Caco-2 (cell line): ENCODE measurements around the gene TMED4. TPM values are rescaled to one million over a fixed set of nuclear protein-coding genes. Genes with fewer than 3 reads are reported as not detected.
A peak's percentile ranks its signal among the peaks of the same experiment; 100 is the strongest.

Source experiments
- BruUV-seq: library from RNA; stranded (reverse); fragments of 400-500 nt; replicated peaks from 2 replicates; lab custom pipeline; 2021; lab: Mats Ljungman, UMichigan
- CTCF ChIA-PET: fragments of 300-600 bp; sonication (Branson Sonifier 250); formaldehyde crosslinking; loops from one replicate; lab custom pipeline; 2022; ENCODE audit warnings: antibody characterized with exemption; lab: Charles Lee
- POLR2A ChIA-PET: fragments of 300-600 bp; sonication (Branson Sonifier 250); formaldehyde crosslinking; loops from one replicate; lab custom pipeline; 2022; ENCODE audit warnings: antibody characterized with exemption; lab: Charles Lee
- DNase-seq, 2 experiments: peaks; one replicate each; pipeline versions ENCODE4 v3.0.0 to v3.0.0-alpha.2; 2020 to 2022
- H3K27me3 ChIP-seq: replicated peaks from 2 replicates; pipeline ENCODE4 v1.6.0; 2011; ENCODE audit warnings: low read length; ENCODE audit not compliant: control insufficient read depth, insufficient read depth
- H3K36me3 ChIP-seq: 2 replicates; pipeline ENCODE4 v1.5.1; 2011; ENCODE audit warnings: low read length; ENCODE audit not compliant: control insufficient read depth, insufficient read depth
- H3K4me1 ChIP-seq: fragments of 250-450 bp; sonication (Bioruptor Pico); 2 replicates; pipeline ENCODE4 v1.5.1; 2020; ENCODE audit warnings: mild to moderate bottlenecking
- H3K4me3 ChIP-seq: 2 replicates; pipeline ENCODE4 v1.5.1; 2011; ENCODE audit warnings: low read depth, mild to moderate bottlenecking, control low read depth, low read length
- H3K9me3 ChIP-seq: fragments of 250-450 bp; sonication (Bioruptor Pico); 2 replicates; pipeline ENCODE4 v1.5.1; 2020; ENCODE audit warnings: mild to moderate bottlenecking, moderate library complexity
- H3K27ac Mint-ChIP-seq: one replicate; pipeline ENCODE4 v1.8.0; 2022; ENCODE audit warnings: mixed read lengths; ENCODE audit not compliant: unreplicated experiment
- H3K27me3 Mint-ChIP-seq: one replicate; pipeline ENCODE4 v1.8.0; 2022; ENCODE audit warnings: mixed read lengths; ENCODE audit not compliant: insufficient read depth, unreplicated experiment
- H3K36me3 Mint-ChIP-seq: one replicate; pipeline ENCODE4 v1.8.0; 2022; ENCODE audit warnings: mild to moderate bottlenecking, mixed read lengths; ENCODE audit not compliant: insufficient read depth, unreplicated experiment
- H3K4me1 Mint-ChIP-seq: one replicate; pipeline ENCODE4 v1.8.0; 2022; ENCODE audit warnings: low read depth, mixed read lengths; ENCODE audit not compliant: unreplicated experiment
- H3K4me3 Mint-ChIP-seq: one replicate; pipeline ENCODE4 v1.8.0; 2022; ENCODE audit warnings: mild to moderate bottlenecking, moderate library complexity, mixed read lengths; ENCODE audit not compliant: unreplicated experiment
- H3K9me3 Mint-ChIP-seq: one replicate; pipeline ENCODE4 v1.8.0; 2022; ENCODE audit warnings: mixed read lengths; ENCODE audit not compliant: unreplicated experiment
- intact Hi-C: fragments of 100-400 bp; cut with micrococcal nuclease; formaldehyde crosslinking; loops from one replicate; pipeline ENCODE4 v1.10.0; 2022; ENCODE audit not compliant: unreplicated experiment
- total RNA-seq: library from RNA; stranded (reverse); gene quantifications from 2 replicates; pipeline ENCODE4 v1.2.3, GENCODE V29; 2022
- TF ChIP-seq, protein P1 (sequence below), 2 experiments: fragments of 200-600 bp in 1 of 2; IDR thresholded peaks; 1 replicate in 1 of 2; 2 replicates in 1 of 2; pipeline versions ENCODE4 v1.5.1 to v1.8.0; 2011 to 2022; ENCODE audit warnings: antibody characterized with exemption in 1 of 2, control low read depth in 1 of 2, inconsistent platforms in 1 of 2, low read depth in 1 of 2, low read length in 1 of 2, mild to moderate bottlenecking in 1 of 2, moderate library complexity in 1 of 2; ENCODE audit not compliant: insufficient read depth in 1 of 2, severe bottlenecking in 1 of 2, unreplicated experiment in 1 of 2

TMED4 gene
- total RNA-seq, 1 experiment from 2014 or later = 96.6 TPM

DNA sequence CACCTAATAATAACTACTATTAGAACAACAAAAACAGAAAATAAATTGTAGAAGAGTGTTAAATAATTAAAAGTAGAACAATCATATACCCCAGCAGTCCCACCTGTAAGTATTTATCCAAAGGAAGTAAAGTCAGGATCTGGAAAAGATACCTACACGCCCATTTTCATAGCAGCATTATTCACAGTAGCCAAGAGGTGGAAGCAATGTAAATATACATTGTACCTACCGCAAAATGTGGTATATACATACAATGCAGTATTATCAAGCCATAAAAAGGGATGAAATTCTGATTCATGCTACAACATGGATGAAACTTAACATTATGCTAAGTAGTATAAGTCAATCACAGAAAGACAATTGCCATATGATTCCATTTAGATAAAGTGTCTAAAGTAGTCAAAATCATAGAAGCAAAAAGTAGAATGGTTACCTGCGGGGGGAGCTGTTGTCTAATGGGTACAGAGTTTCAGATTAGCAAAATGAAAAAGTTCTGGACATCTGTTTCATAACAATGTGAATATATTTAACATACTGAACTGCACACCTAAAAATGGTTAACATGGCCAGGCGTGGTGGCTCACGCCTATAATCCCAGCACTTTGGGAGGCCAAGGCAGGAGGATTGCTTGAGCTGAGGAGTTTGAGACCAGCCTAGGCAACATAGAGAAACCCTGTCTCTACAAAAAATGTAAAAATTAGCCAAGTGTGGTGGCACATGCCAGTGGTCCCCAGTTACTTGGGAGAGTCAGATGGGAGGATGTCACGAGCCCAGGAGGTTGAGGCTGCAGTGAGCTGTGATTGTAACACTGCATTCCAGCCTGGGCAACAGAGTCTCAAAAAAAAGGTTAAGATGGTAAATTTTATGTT lies 6.0 kb upstream of the TMED4 start:
- H3K4me3 Mint-ChIP-seq = no peak overlapping the region

DNA sequence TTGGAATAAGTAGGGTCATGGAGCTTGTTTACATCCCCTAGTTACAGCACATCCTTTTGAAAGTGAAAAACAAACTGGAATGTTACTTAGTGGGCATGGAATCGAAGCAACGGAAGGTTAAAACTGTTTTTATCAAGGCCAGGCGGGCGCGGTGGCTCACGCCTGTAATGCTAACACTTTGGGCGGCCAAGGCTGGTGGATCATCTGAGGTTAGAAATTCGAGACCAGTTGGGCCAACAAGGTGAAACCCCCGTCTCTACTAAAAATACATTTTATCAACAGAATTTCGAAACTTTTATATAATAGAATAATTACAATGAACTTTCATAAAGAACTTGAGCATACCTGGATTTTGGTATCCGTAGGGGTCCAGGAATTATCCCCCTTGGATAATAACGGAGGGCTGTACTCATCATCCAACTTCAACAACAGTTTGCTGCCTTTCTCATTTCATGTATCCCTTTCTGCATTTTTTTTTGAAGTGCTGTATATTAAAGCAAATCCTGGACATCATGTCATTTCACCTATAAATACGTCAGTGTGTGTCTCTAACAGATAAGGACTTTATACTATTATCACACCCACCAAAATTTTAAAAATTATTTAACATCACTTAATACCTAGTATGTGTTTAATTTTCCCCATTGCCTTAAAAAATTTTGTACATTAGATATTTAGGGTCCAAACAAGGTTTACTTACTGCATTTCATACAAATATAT lies 1.3 kb upstream of the TMED4 start:
- Histone ChIP-seq H3K4me3 (peak overlapping the region; percentile 37), H3K4me1 (peaks cover 13% of the 10 kb centered on the region), H3K27me3 (no peaks in the 10 kb centered on the region), H3K9me3 (no peaks in the 10 kb centered on the region), H3K36me3 (no peaks in the 10 kb centered on the region)
- CTCF ChIA-PET = no interaction called here
- Mint-ChIP-seq H3K27me3 (no peaks in the 10 kb centered on the region), H3K4me3 (peak overlapping the region; percentile 86), H3K36me3 (peaks cover 46% of the 10 kb centered on the region), H3K4me1 (peaks cover 10% of the 10 kb centered on the region), H3K27ac (peak overlapping the region; percentile 96), H3K9me3 (no peaks in the 10 kb centered on the region)
- POLR2A ChIA-PET = interaction anchor here (0.9 to 2.1 kb wide), 5 partner anchors 9 to 215 kb away, joined by 3 to 26 read pairs (median 7); partner anchors contain the start of genes DDX56 and OGDH
- intact Hi-C loops = loop anchor here (2.0 to 10.0 kb wide), 3 partner anchors 164 to 401 kb away; partner anchors contain the start of genes H2AZ2 and ZMIZ2
- DNase-seq = no peak
- BruUV-seq = no TSS peak
- TF ChIP-seq, protein P1, sequence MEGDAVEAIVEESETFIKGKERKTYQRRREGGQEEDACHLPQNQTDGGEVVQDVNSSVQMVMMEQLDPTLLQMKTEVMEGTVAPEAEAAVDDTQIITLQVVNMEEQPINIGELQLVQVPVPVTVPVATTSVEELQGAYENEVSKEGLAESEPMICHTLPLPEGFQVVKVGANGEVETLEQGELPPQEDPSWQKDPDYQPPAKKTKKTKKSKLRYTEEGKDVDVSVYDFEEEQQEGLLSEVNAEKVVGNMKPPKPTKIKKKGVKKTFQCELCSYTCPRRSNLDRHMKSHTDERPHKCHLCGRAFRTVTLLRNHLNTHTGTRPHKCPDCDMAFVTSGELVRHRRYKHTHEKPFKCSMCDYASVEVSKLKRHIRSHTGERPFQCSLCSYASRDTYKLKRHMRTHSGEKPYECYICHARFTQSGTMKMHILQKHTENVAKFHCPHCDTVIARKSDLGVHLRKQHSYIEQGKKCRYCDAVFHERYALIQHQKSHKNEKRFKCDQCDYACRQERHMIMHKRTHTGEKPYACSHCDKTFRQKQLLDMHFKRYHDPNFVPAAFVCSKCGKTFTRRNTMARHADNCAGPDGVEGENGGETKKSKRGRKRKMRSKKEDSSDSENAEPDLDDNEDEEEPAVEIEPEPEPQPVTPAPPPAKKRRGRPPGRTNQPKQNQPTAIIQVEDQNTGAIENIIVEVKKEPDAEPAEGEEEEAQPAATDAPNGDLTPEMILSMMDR (IDR thresholded peaks at IDR 0.05; ENCODE audit: insufficient read depth in 1 of 2, low read depth in 1 of 2, low read length in 1 of 2, severe bottlenecking in 1 of 2, unreplicated experiment in 1 of 2) = no peak

More for the DNA sequence above, 6.0 kb upstream of the TMED4 start:
- no peaks in the 10 kb centered on the region for H3K27me3 ChIP-seq
- CTCF ChIA-PET = no interaction called here
- Mint-ChIP-seq H3K27ac (peak overlapping the region; percentile 55), H3K27me3 (peaks cover 1% of the 10 kb centered on the region), H3K9me3 (no peaks in the 10 kb centered on the region), H3K4me1 (peaks cover 5% of the 10 kb centered on the region), H3K36me3 (no peaks in the 10 kb centered on the region)
- H3K4me3 ChIP-seq = no peak overlapping the region
- intact Hi-C loops = loop anchor here (1.0 to 10.0 kb wide), 3 partner anchors 259 to 548 kb away; no protein-coding TSS in a partner anchor
- 0 out of 2 replicates have a peak, but pooled peaks cover 1% of the 10 kb centered on the region for H3K4me1 ChIP-seq
- TF ChIP-seq, protein P1 (IDR thresholded peaks at IDR 0.05; ENCODE audit: insufficient read depth in 1 of 2, low read depth in 1 of 2, low read length in 1 of 2, severe bottlenecking in 1 of 2, unreplicated experiment in 1 of 2) = peak; percentile 60 to 68
- no TSS peak for BruUV-seq
- no peaks in the 10 kb centered on the region for H3K9me3 ChIP-seq
- POLR2A ChIA-PET = no interaction called here
- peak in 1 of 2 experiments; percentile 66 for DNase-seq
- no peaks in the 10 kb centered on the region for H3K36me3 ChIP-seq
